GM12872 (cell line): ENCODE results near the gene SLC66A1.

Experiments
- TF ChIP-seq, protein P1 (sequence below): IDR thresholded peaks from 3 replicates; pipeline ENCODE4 v1.5.1; 2011; ENCODE audit warnings: low read depth, mild to moderate bottlenecking, low read length, moderate library complexity; ENCODE audit not compliant: insufficient read depth

The SLC66A1 gene

DNA sequence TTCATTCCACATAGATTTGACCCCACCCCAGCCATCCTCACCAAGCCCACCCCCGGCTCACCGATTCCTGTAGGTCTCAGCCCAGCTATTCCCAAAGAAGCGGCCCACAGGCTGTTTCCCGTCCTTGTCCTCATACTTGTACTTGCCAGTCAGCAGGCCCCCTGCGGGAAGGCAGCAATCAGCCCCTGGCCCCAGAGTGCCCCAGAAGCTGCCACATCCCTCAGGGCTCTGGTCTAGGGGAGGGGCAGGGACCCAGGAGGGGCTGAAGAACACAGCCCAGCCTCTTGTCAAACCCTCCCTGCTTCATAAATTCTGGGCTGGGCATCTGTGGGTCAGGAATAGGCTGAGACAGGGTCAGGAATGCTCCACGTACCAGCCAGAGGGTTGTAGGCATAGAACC lies 5.2 kb upstream of the SLC66A1 start:
- TF ChIP-seq, protein P1, sequence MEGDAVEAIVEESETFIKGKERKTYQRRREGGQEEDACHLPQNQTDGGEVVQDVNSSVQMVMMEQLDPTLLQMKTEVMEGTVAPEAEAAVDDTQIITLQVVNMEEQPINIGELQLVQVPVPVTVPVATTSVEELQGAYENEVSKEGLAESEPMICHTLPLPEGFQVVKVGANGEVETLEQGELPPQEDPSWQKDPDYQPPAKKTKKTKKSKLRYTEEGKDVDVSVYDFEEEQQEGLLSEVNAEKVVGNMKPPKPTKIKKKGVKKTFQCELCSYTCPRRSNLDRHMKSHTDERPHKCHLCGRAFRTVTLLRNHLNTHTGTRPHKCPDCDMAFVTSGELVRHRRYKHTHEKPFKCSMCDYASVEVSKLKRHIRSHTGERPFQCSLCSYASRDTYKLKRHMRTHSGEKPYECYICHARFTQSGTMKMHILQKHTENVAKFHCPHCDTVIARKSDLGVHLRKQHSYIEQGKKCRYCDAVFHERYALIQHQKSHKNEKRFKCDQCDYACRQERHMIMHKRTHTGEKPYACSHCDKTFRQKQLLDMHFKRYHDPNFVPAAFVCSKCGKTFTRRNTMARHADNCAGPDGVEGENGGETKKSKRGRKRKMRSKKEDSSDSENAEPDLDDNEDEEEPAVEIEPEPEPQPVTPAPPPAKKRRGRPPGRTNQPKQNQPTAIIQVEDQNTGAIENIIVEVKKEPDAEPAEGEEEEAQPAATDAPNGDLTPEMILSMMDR: no peak

GRCh38 chr1:19307794-19308508 lies 4.2 kb upstream of the SLC66A1 start:
- TF ChIP-seq, protein P1: no peak

- TF ChIP-seq, protein P1: no peak
Measured at GRCh38 chr1:19308509-19308907, 3.6 kb upstream of the SLC66A1 start.

DNA sequence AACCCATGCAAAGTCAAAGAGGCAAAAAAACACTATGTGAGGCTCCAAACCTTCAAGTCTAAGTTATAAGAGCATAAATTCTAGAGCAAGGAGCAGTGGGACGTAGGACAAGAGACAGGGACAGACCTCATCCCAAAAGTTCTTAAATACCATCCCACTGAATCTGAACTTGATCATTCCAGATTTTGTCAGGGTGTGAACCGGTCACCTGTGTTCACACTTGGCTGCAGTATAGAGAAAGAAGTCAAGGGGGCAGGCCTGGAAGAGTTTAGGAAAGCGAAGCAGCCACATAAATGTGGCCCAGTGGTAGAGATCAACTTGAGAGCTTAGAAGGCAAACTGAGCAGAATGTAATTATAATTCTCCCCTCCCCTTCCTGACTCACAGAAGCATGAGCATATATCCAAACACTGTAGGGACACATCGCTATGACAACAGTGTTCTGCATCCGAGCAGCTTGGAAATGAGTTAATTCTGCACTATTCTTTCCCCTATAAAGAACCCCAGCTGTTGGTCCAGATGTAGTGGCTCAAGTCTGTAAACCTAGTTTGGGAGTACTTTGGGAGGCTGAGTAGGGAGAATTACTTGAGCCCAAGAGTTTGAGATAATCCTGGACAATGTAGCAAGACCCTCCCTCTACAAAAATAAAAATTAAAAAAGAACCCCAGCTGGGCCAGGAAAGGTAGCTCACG lies 2.9 kb upstream of the SLC66A1 start:
- TF ChIP-seq, protein P1: no peak

DNA sequence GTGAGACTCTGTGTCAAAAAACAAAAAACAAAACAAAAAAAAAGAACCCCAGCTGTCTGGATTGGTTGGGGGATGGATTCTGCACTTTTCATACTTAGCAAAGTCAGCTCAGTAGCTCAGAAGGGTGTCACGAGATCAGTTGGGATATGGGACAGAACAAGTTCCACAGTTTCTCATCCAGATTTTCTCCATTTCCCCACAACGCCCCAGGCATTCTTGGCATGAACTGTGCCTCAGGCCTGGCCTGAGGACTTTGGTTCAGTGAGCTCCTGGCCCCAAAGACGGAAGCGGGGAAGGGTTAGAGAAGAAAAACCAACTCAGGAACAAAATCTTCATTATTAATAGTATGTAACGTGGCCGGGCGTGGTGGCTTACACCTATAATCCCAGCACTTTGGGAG lies 2.1 kb upstream of the SLC66A1 start:
- TF ChIP-seq, protein P1: no peak

GRCh38 chr1:19310720-19311502 lies 1.2 kb upstream of the SLC66A1 start:
- TF ChIP-seq, protein P1: no peak

- TF ChIP-seq, protein P1: no peak
Measured at GRCh38 chr1:19311503-19311930, 609 bp upstream of the SLC66A1 start.
